ENCODE data around the gene GUCY2D.
"Not testable (repeated sequence)": the region's sequence is repeated elsewhere in the genome, so short reads cannot be mapped to it uniquely, and the experiment has no call there.

GUCY2D gene

GRCh38 chr17:8046929-8047768, 44.7 kb downstream of the GUCY2D start:
- no peak for DNase-seq (ENCODE audit: low read depth)

- DNase-seq (ENCODE audit: low read depth), result no peak
Measured at GRCh38 chr17:8047769-8048110, 45.3 kb downstream of the GUCY2D start.

GRCh38 chr17:8048236-8048635, 45.8 kb downstream of the GUCY2D start:
- DNase-seq (ENCODE audit: low read depth), result no peak

- no peak for DNase-seq (ENCODE audit: low read depth)
Measured at GRCh38 chr17:8048736-8049135, 46.3 kb downstream of the GUCY2D start.

- no peak for DNase-seq (ENCODE audit: low read depth)
Measured at GRCh38 chr17:8051831-8052230, 49.4 kb downstream of the GUCY2D start.

- DNase-seq (ENCODE audit: low read depth), result no peak
Measured at GRCh38 chr17:8052256-8053252, 50.1 kb downstream of the GUCY2D start.

GRCh38 chr17:8053600-8053999, 51.2 kb downstream of the GUCY2D start:
- no peak for DNase-seq (ENCODE audit: low read depth)

GRCh38 chr17:8055851-8056231, 53.4 kb downstream of the GUCY2D start:
- DNase-seq (ENCODE audit: low read depth), result no peak

- DNase-seq (ENCODE audit: low read depth), result no peak
Measured at GRCh38 chr17:8056232-8056975, 54.0 kb downstream of the GUCY2D start.

GRCh38 chr17:8056976-8057625, 54.7 kb downstream of the GUCY2D start:
- no peak for DNase-seq (ENCODE audit: low read depth)

- no peak for DNase-seq (ENCODE audit: low read depth)
Measured at GRCh38 chr17:8057691-8058114, 55.3 kb downstream of the GUCY2D start.

GRCh38 chr17:8059131-8059530, 56.7 kb downstream of the GUCY2D start:
- no peak for DNase-seq (ENCODE audit: low read depth)

- DNase-seq (ENCODE audit: low read depth), result peak; percentile 39
Measured at GRCh38 chr17:8060274-8060673, 57.9 kb downstream of the GUCY2D start.

GRCh38 chr17:8061851-8062250, 59.4 kb downstream of the GUCY2D start:
- DNase-seq (ENCODE audit: low read depth), result not testable (repeated sequence)

- DNase-seq (ENCODE audit: low read depth), result no peak
Measured at GRCh38 chr17:8062435-8062806, 60.0 kb downstream of the GUCY2D start.

- DNase-seq (ENCODE audit: low read depth), result no peak
Measured at GRCh38 chr17:8062807-8063483, 60.5 kb downstream of the GUCY2D start.

- no peak for DNase-seq (ENCODE audit: low read depth)
Measured at GRCh38 chr17:8063761-8064534, 61.5 kb downstream of the GUCY2D start.

GRCh38 chr17:8064561-8065019, 62.2 kb downstream of the GUCY2D start:
- no peak for DNase-seq (ENCODE audit: low read depth)

- DNase-seq (ENCODE audit: low read depth), result no peak
Measured at GRCh38 chr17:8066841-8067775, 64.7 kb downstream of the GUCY2D start.

Data from stimulated activated CD8-positive, alpha-beta memory T cell treated with anti-CD3 and anti-CD28 coated beads, Interleukin-15, amount 100 ng/mL, for 1 hour (primary cell).